Mucosa of rectum (tissue), 2 donors: ENCODE data around the gene NLRX1.

Source experiments
- H3K27ac ChIP-seq, 2 donors: one replicate each; pipeline ENCODE4 v1.7.0; 2013; ENCODE audit warnings: inconsistent platforms in 2 of 2, low read depth in 2 of 2, low read length in 2 of 2
- H3K27me3 ChIP-seq, 2 donors: one replicate each; pipeline ENCODE4 v1.7.0; 2013; ENCODE audit warnings: low read length in 2 of 2; ENCODE audit not compliant: control insufficient read depth in 2 of 2, insufficient read depth in 2 of 2
- H3K36me3 ChIP-seq, 2 donors: one replicate each; pipeline ENCODE4 v1.7.0; 2013; ENCODE audit warnings: low read length in 2 of 2; ENCODE audit not compliant: control insufficient read depth in 2 of 2, insufficient read depth in 2 of 2
- H3K4me1 ChIP-seq, 2 donors: one replicate each; pipeline ENCODE4 v1.7.0; 2013; ENCODE audit warnings: low read length in 2 of 2, mild to moderate bottlenecking in 1 of 2; ENCODE audit not compliant: control insufficient read depth in 2 of 2, insufficient read depth in 2 of 2
- H3K4me3 ChIP-seq, 2 donors: one replicate each; pipeline ENCODE4 v1.7.0; 2013; ENCODE audit warnings: low read length in 2 of 2
- H3K9ac ChIP-seq, 2 donors: one replicate each; pipeline ENCODE4 v1.7.0; 2013; ENCODE audit warnings: low read length in 2 of 2, low read depth in 1 of 2, mild to moderate bottlenecking in 1 of 2
- H3K9me3 ChIP-seq, 2 donors: one replicate each; pipeline ENCODE4 v1.7.0; 2013; ENCODE audit warnings: low read length in 2 of 2; ENCODE audit not compliant: control insufficient read depth in 2 of 2
- donor health status: healthy.
- donor health status: Normal muscosa, but diverticular disease.

Gene NLRX1

GRCh38 chr11:119205574-119206510 is 37.3 kb downstream of the NLRX1 start, which contains the start of gene CBL:
Gene CBL, plus strand, starts transcription at chr11:119206339. Its CDS starts 79 bp downstream, at chr11:119206418.
- H3K9me3 ChIP-seq: no peaks in the 10 kb centered on the region
- peak within 1 kb of the TSS; percentile 89 to 94 for H3K27ac ChIP-seq
- no peaks in the 10 kb centered on the region for H3K27me3 ChIP-seq
- H3K4me1 ChIP-seq: peaks cover 9 to 10% of the 10 kb centered on the region in 2 donors
- H3K9ac ChIP-seq: peak within 1 kb of the TSS; percentile 78 to 88
- H3K4me3 ChIP-seq: peak within 1 kb of the TSS; percentile 76 to 90
- H3K36me3 ChIP-seq: no peaks in the 10 kb centered on the region

GRCh38 chr11:119206511-119207414 is 38.2 kb downstream of the NLRX1 start:
- H3K4me3 ChIP-seq: peak overlapping the region; percentile 76 to 90
- H3K4me1 ChIP-seq: peaks cover 9 to 10% of the 10 kb centered on the region in 2 donors
- H3K27ac ChIP-seq: peak overlapping the region; percentile 89 to 94
- no peaks in the 10 kb centered on the region for H3K36me3 ChIP-seq
- peak overlapping the region; percentile 78 to 88 for H3K9ac ChIP-seq
- H3K9me3 ChIP-seq: no peaks in the 10 kb centered on the region
- H3K27me3 ChIP-seq: no peaks in the 10 kb centered on the region

- H3K27ac ChIP-seq: peak overlapping the region in 1 of 2 donors; percentile 65
- peak overlapping the region; percentile 74 to 78 for H3K9ac ChIP-seq
- H3K36me3 ChIP-seq: no peaks in the 10 kb centered on the region
- H3K4me1 ChIP-seq: peaks cover 9 to 10% of the 10 kb centered on the region in 2 donors
- H3K27me3 ChIP-seq: no peaks in the 10 kb centered on the region
- H3K4me3 ChIP-seq: peak overlapping the region; percentile 76 to 90
- H3K9me3 ChIP-seq: no peaks in the 10 kb centered on the region
These were observed 39.0 kb downstream of the NLRX1 start for GRCh38 chr11:119207415-119207960.

- no peak overlapping the region for H3K9ac ChIP-seq
- H3K4me1 ChIP-seq: peaks cover 9 to 10% of the 10 kb centered on the region in 2 donors
- H3K36me3 ChIP-seq: no peaks in the 10 kb centered on the region
- no peaks in the 10 kb centered on the region for H3K27me3 ChIP-seq
- H3K4me3 ChIP-seq: no peak overlapping the region
- H3K9me3 ChIP-seq: no peaks in the 10 kb centered on the region
- H3K27ac ChIP-seq: no peak overlapping the region
These were observed 40.7 kb downstream of the NLRX1 start for GRCh38 chr11:119209186-119209585.

- Histone ChIP-seq H3K4me1 (peaks cover 9 to 10% of the 10 kb centered on the region in 2 donors), H3K9me3 (no peaks in the 10 kb centered on the region), H3K36me3 (no peaks in the 10 kb centered on the region), H3K4me3 (no peak overlapping the region), H3K27ac (no peak overlapping the region), H3K27me3 (no peaks in the 10 kb centered on the region), H3K9ac (no peak overlapping the region)
These were observed 41.5 kb downstream of the NLRX1 start for GRCh38 chr11:119210050-119210449.

- no peak overlapping the region for H3K4me3 ChIP-seq
- no peak overlapping the region for H3K9ac ChIP-seq
- H3K4me1 ChIP-seq: no peaks in the 10 kb centered on the region
- no peaks in the 10 kb centered on the region for H3K36me3 ChIP-seq
- no peaks in the 10 kb centered on the region for H3K27me3 ChIP-seq
- no peaks in the 10 kb centered on the region for H3K9me3 ChIP-seq
- H3K27ac ChIP-seq: no peak overlapping the region
These were observed 49.8 kb downstream of the NLRX1 start for GRCh38 chr11:119218141-119218878.

GRCh38 chr11:119222308-119222707 is 53.8 kb downstream of the NLRX1 start:
- H3K9ac ChIP-seq: no peak overlapping the region
- H3K4me1 ChIP-seq: no peaks in the 10 kb centered on the region
- H3K27ac ChIP-seq: no peak overlapping the region
- no peaks in the 10 kb centered on the region for H3K27me3 ChIP-seq
- H3K4me3 ChIP-seq: no peak overlapping the region
- H3K36me3 ChIP-seq: no peaks in the 10 kb centered on the region
- H3K9me3 ChIP-seq: no peaks in the 10 kb centered on the region

- Histone ChIP-seq H3K4me3 (no peak overlapping the region), H3K9me3 (no peaks in the 10 kb centered on the region), H3K9ac (no peak overlapping the region), H3K36me3 (no peaks in the 10 kb centered on the region), H3K27ac (no peak overlapping the region), H3K27me3 (no peaks in the 10 kb centered on the region), H3K4me1 (no peaks in the 10 kb centered on the region)
These were observed 54.4 kb downstream of the NLRX1 start for GRCh38 chr11:119222891-119223290.

GRCh38 chr11:119223856-119224255 is 55.3 kb downstream of the NLRX1 start:
- H3K27me3 ChIP-seq: no peaks in the 10 kb centered on the region
- H3K27ac ChIP-seq: no peak overlapping the region
- H3K9ac ChIP-seq: no peak overlapping the region
- no peak overlapping the region for H3K4me3 ChIP-seq
- H3K4me1 ChIP-seq: no peaks in the 10 kb centered on the region
- no peaks in the 10 kb centered on the region for H3K36me3 ChIP-seq
- H3K9me3 ChIP-seq: no peaks in the 10 kb centered on the region
